ENCODE results near the gene ITPRID1. TPM values are rescaled to one million over a fixed set of nuclear protein-coding genes. Genes with fewer than 3 reads are reported as not detected.
A peak's percentile ranks its signal among the peaks of the same experiment; 100 is the strongest.

The ITPRID1 gene
- total RNA-seq, 3 donors from 2014 or later = 1.7 to 2.4 (median 2.3) TPM

GRCh38 chr7:31583942-31584341 is 70.1 kb downstream of the ITPRID1 start:
- TF ChIP-seq CTCF (IDR thresholded peaks at IDR 0.05) = no peak
- Histone ChIP-seq H3K4me1 (ENCODE audit: low read depth) (no peaks in the 10 kb centered on the region), H3K36me3 (ENCODE audit: low read depth) (no peaks in the 10 kb centered on the region), H3K4me3 (no peak overlapping the region), H3K9me3 (no peaks in the 10 kb centered on the region)
- DNase-seq (no peak), ATAC-seq (no peak)
- intact Hi-C loops (cut with DNase I, micrococcal nuclease) = no loop called here

GRCh38 chr7:31595390-31595789 is 81.5 kb downstream of the ITPRID1 start:
- H3K4me3 ChIP-seq = no peak overlapping the region
- H3K4me1 ChIP-seq (ENCODE audit: low read depth) = no peaks in the 10 kb centered on the region
- ATAC-seq (no peak), DNase-seq (no peak)
- H3K9me3 ChIP-seq = peaks cover 2% of the 10 kb centered on the region
- intact Hi-C loops (cut with DNase I, micrococcal nuclease) = no loop called here
- no peak for TF ChIP-seq CTCF (IDR thresholded peaks at IDR 0.05)
- H3K36me3 ChIP-seq (ENCODE audit: low read depth) = no peaks in the 10 kb centered on the region

GRCh38 chr7:31602041-31602625 is 88.2 kb downstream of the ITPRID1 start:
- intact Hi-C loops (cut with DNase I, micrococcal nuclease) = no loop called here
- Histone ChIP-seq H3K4me3 (no peak overlapping the region), H3K36me3 (ENCODE audit: low read depth) (no peaks in the 10 kb centered on the region), H3K9me3 (no peaks in the 10 kb centered on the region), H3K4me1 (ENCODE audit: low read depth) (no peaks in the 10 kb centered on the region)
- DNase-seq (no peak), ATAC-seq (no peak)
- no peak for TF ChIP-seq CTCF (IDR thresholded peaks at IDR 0.05)

- DNase-seq (no peak), ATAC-seq (no peak)
- no peaks in the 10 kb centered on the region for H3K9me3 ChIP-seq
- no peak overlapping the region for H3K4me3 ChIP-seq
- H3K36me3 ChIP-seq (ENCODE audit: low read depth) = no peaks in the 10 kb centered on the region
- no peak for TF ChIP-seq CTCF (IDR thresholded peaks at IDR 0.05)
- no peaks in the 10 kb centered on the region for H3K4me1 ChIP-seq (ENCODE audit: low read depth)
- intact Hi-C loops (cut with DNase I, micrococcal nuclease) = no loop called here
Measured at GRCh38 chr7:31603046-31603445, 89.2 kb downstream of the ITPRID1 start.

- Histone ChIP-seq H3K4me1 (ENCODE audit: low read depth) (no peaks in the 10 kb centered on the region), H3K36me3 (ENCODE audit: low read depth) (no peaks in the 10 kb centered on the region), H3K9me3 (no peaks in the 10 kb centered on the region), H3K4me3 (no peak overlapping the region)
- no peak for DNase-seq
- TF ChIP-seq CTCF (IDR thresholded peaks at IDR 0.05) = no peak
- intact Hi-C loops (cut with DNase I, micrococcal nuclease) = no loop called here
- no peak for ATAC-seq
Measured at GRCh38 chr7:31613604-31614003, 99.7 kb downstream of the ITPRID1 start.

GRCh38 chr7:31633467-31633866 is 119.6 kb downstream of the ITPRID1 start:
- ATAC-seq (peak; percentile 41), DNase-seq (no peak)
- no peak for TF ChIP-seq CTCF (IDR thresholded peaks at IDR 0.05)
- intact Hi-C loops (cut with DNase I, micrococcal nuclease) = loop anchor here in 1 of 2 donors (5.0 kb wide), 1 partner anchor 191 kb away; no protein-coding TSS in a partner anchor
- Histone ChIP-seq H3K4me3 (no peak overlapping the region), H3K9me3 (no peaks in the 10 kb centered on the region), H3K4me1 (ENCODE audit: low read depth) (no peaks in the 10 kb centered on the region), H3K36me3 (ENCODE audit: low read depth) (no peaks in the 10 kb centered on the region)
